ENCODE results near the gene KLHL6.

KLHL6 gene

DNA sequence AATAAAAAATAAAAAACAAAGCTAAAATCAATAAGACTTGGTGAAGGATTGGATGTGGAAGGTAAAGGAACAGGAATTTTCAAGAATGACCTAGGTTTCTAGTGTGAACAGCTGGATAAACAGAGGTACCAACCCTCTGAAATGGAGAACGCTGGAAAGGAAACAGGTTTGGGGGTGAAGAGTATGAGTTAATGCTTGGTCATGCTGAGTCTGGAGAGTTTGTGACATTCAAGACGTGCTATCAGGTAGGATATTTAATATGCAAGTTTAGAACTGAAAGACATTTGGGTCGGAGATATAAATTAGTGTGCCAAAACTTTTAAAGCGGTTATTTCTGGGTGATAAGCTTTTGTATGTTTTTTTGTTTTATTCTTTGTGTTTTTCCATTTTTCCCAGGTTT is 11.4 kb upstream of the KLHL6 start:
- no peak overlapping the region for H3K27ac ChIP-seq (ENCODE audit: low read length)
- H3K9me3 ChIP-seq (ENCODE audit: control insufficient read depth, insufficient read depth, low read length) = no peaks in the 10 kb centered on the region
- no peak for DNase-seq (ENCODE audit: low read depth, low spot score)
- no peaks in the 10 kb centered on the region for H3K36me3 ChIP-seq (ENCODE audit: control insufficient read depth, insufficient read depth, low read length)
- no peak overlapping the region for H3K4me3 ChIP-seq (ENCODE audit: low read length)
- 100% methylated on average over 1 of the region's 4 CpGs for WGBS (ENCODE audit: insufficient coverage, insufficient read length)
- H3K4me1 ChIP-seq (ENCODE audit: control insufficient read depth, insufficient read depth, low read length) = no peaks in the 10 kb centered on the region
- no peaks in the 10 kb centered on the region for H3K27me3 ChIP-seq (ENCODE audit: control insufficient read depth, insufficient read depth, low read length)

DNA sequence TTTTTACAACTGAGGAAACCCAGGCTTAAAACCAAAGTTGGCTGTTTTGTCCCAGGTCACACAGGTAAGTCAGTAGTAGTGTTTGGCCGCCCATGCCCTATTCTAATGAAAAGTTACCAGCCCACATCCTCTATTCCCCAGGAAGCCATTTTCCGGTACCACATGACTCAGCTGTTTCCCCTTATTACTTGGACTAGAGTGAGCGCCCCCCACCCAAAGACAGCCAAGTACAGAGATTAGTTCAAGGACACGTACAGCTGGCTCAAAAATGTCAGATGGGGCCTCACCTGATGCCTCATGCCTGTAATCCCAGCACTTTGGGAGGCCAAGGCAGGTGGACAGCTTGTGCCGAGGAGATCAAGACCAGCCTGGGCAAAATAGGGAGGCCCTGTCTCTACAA is 8.5 kb upstream of the KLHL6 start:
- H3K27me3 ChIP-seq (ENCODE audit: control insufficient read depth, insufficient read depth, low read length) = no peaks in the 10 kb centered on the region
- DNase-seq (ENCODE audit: low read depth, low spot score) = no peak
- WGBS (ENCODE audit: insufficient coverage, insufficient read length) = no CpG with 5 or more reads among the region's 5 CpGs
- H3K4me1 ChIP-seq (ENCODE audit: control insufficient read depth, insufficient read depth, low read length) = no peaks in the 10 kb centered on the region
- no peaks in the 10 kb centered on the region for H3K36me3 ChIP-seq (ENCODE audit: control insufficient read depth, insufficient read depth, low read length)
- H3K4me3 ChIP-seq (ENCODE audit: low read length) = no peak overlapping the region
- no peak overlapping the region for H3K27ac ChIP-seq (ENCODE audit: low read length)
- no peaks in the 10 kb centered on the region for H3K9me3 ChIP-seq (ENCODE audit: control insufficient read depth, insufficient read depth, low read length)

DNA sequence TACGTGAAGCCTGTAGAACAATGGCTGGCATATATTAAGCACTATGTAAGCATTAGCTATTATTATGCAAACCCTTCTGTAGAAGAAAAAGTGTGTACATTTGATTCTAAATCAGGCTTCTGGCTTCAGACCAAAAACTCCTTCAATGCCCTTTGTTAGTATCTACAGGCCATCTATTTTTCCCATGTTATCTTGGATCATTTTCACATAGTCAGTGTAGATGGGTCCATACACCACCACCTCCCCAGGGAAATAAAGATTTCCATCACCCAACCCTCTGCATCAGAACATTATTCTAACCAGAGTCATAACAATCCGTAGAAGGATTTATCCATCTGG is 8.0 kb upstream of the KLHL6 start:
- H3K4me3 ChIP-seq (ENCODE audit: low read length) = no peak overlapping the region

DNA sequence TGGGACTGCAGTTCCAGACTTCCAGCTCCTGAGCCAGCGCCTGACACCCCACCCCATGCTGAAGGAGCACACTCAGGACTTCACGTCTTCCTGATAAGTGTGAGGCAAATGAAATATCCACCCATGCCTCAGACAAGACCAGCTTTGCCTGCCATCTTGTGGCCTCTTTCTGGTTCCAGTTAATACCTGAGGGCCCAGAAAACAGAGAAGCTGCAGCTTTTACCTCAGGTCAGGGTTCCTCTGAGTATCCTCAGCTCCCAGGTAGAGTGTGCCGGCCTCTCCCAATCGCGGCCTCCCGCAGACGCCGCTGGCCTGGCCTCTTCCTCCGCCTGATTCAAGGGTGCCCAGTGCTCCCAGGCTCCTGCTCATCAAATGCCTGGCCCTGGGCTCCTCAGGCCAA is 5.1 kb upstream of the KLHL6 start:
- no peaks in the 10 kb centered on the region for H3K9me3 ChIP-seq (ENCODE audit: control insufficient read depth, insufficient read depth, low read length)
- no peaks in the 10 kb centered on the region for H3K27me3 ChIP-seq (ENCODE audit: control insufficient read depth, insufficient read depth, low read length)
- H3K4me1 ChIP-seq (ENCODE audit: control insufficient read depth, insufficient read depth, low read length) = no peaks in the 10 kb centered on the region
- no CpG with 5 or more reads among the region's 9 CpGs for WGBS (ENCODE audit: insufficient coverage, insufficient read length)
- no peak overlapping the region for H3K27ac ChIP-seq (ENCODE audit: low read length)
- H3K36me3 ChIP-seq (ENCODE audit: control insufficient read depth, insufficient read depth, low read length) = no peaks in the 10 kb centered on the region
- no peak overlapping the region for H3K4me3 ChIP-seq (ENCODE audit: low read length)
- peak; percentile 16 for DNase-seq (ENCODE audit: low read depth, low spot score)

More for the DNA sequence above, 8.0 kb upstream of the KLHL6 start:
- no peaks in the 10 kb centered on the region for H3K4me1 ChIP-seq (ENCODE audit: control insufficient read depth, insufficient read depth, low read length)
- no peaks in the 10 kb centered on the region for H3K9me3 ChIP-seq (ENCODE audit: control insufficient read depth, insufficient read depth, low read length)
- no peak overlapping the region for H3K27ac ChIP-seq (ENCODE audit: low read length)
- DNase-seq (ENCODE audit: low read depth, low spot score) = no peak
- WGBS (ENCODE audit: insufficient coverage, insufficient read length) = no CpG with 5 or more reads among the region's 2 CpGs
- H3K36me3 ChIP-seq (ENCODE audit: control insufficient read depth, insufficient read depth, low read length) = no peaks in the 10 kb centered on the region
- H3K27me3 ChIP-seq (ENCODE audit: control insufficient read depth, insufficient read depth, low read length) = no peaks in the 10 kb centered on the region

- H3K36me3 ChIP-seq (ENCODE audit: control insufficient read depth, insufficient read depth, low read length) = no peaks in the 10 kb centered on the region
- no CpG with 5 or more reads among the region's 8 CpGs for WGBS (ENCODE audit: insufficient coverage, insufficient read length)
- no peak overlapping the region for H3K27ac ChIP-seq (ENCODE audit: low read length)
- no peaks in the 10 kb centered on the region for H3K9me3 ChIP-seq (ENCODE audit: control insufficient read depth, insufficient read depth, low read length)
- H3K27me3 ChIP-seq (ENCODE audit: control insufficient read depth, insufficient read depth, low read length) = no peaks in the 10 kb centered on the region
- H3K4me1 ChIP-seq (ENCODE audit: control insufficient read depth, insufficient read depth, low read length) = no peaks in the 10 kb centered on the region
- H3K4me3 ChIP-seq (ENCODE audit: low read length) = no peak overlapping the region
- DNase-seq (ENCODE audit: low read depth, low spot score) = no peak
Observed at GRCh38 chr3:183558495-183558894, 3.0 kb upstream of the KLHL6 start.

DNA sequence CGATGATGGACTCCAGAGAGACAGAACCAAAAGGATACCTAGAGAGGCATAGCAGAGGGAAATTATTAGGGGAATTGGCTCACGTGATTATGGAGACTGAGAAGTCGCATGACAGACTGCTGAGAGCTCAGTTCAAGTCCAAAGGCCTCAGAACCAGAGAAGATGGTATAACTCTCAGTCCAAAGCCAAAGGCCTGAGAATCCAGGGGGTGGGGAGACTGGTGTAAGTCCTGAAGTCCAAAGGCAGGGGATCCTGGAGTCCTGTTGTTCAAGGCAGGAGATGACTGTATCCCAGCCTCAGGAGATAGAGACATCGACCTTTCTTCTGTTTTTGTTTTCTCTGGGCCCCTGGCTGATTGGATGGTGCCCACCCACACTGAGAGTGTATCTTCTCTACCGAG is 1.2 kb upstream of the KLHL6 start:
- WGBS (ENCODE audit: insufficient coverage, insufficient read length) = no CpG with 5 or more reads among the region's 5 CpGs
- Histone ChIP-seq H3K27me3 (ENCODE audit: control insufficient read depth, insufficient read depth, low read length) (no peaks in the 10 kb centered on the region), H3K36me3 (ENCODE audit: control insufficient read depth, insufficient read depth, low read length) (no peaks in the 10 kb centered on the region), H3K27ac (ENCODE audit: low read length) (no peak overlapping the region), H3K4me1 (ENCODE audit: control insufficient read depth, insufficient read depth, low read length) (no peaks in the 10 kb centered on the region), H3K9me3 (ENCODE audit: control insufficient read depth, insufficient read depth, low read length) (no peaks in the 10 kb centered on the region), H3K4me3 (ENCODE audit: low read length) (no peak overlapping the region)
- DNase-seq (ENCODE audit: low read depth, low spot score) = no peak

GRCh38 chr3:183554377-183554776 is 1.1 kb downstream of the KLHL6 start:
- no peaks in the 10 kb centered on the region for H3K4me1 ChIP-seq (ENCODE audit: control insufficient read depth, insufficient read depth, low read length)
- DNase-seq (ENCODE audit: low read depth, low spot score) = no peak
- no peaks in the 10 kb centered on the region for H3K27me3 ChIP-seq (ENCODE audit: control insufficient read depth, insufficient read depth, low read length)
- no CpG with 5 or more reads among the region's 1 CpG for WGBS (ENCODE audit: insufficient coverage, insufficient read length)
- H3K36me3 ChIP-seq (ENCODE audit: control insufficient read depth, insufficient read depth, low read length) = no peaks in the 10 kb centered on the region
- H3K9me3 ChIP-seq (ENCODE audit: control insufficient read depth, insufficient read depth, low read length) = no peaks in the 10 kb centered on the region
- no peak overlapping the region for H3K4me3 ChIP-seq (ENCODE audit: low read length)
- no peak overlapping the region for H3K27ac ChIP-seq (ENCODE audit: low read length)

DNA sequence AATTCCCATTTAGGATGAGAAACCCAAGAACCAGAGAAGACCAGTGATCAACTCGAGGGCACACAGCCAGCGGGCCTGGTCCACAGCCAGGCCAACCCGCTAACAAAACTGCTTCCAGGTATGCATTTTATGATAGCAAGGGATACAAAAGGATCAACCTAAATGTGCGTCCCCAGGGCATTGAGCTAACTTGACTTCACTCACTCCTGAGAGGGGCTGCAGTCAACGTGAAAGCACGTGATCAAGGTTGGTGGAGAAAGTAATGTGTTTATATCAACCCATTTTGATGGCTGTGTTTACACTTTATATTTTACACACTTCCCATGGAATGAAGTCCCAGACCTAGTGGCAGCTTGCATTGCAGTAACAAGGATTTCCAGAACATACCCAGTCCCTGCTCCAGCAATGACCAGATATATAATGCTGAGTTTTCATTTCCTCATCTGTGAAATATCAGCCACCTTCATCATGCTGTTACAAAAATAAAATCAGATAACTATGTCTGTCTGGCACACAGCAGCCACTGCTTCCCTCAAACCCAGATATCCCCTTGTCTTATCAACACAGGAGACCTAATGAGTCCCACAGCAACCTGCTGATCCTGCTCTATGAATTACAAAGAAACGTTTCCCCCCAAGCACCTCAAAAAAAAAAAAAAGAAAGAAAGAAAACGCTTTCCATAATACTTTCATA is 2.0 kb downstream of the KLHL6 start:
- Histone ChIP-seq H3K27ac (ENCODE audit: low read length) (no peak overlapping the region), H3K27me3 (ENCODE audit: control insufficient read depth, insufficient read depth, low read length) (no peaks in the 10 kb centered on the region), H3K4me3 (ENCODE audit: low read length) (no peak overlapping the region), H3K4me1 (ENCODE audit: control insufficient read depth, insufficient read depth, low read length) (no peaks in the 10 kb centered on the region; the same call in 1 of the 2 replicates), H3K9me3 (ENCODE audit: control insufficient read depth, insufficient read depth, low read length) (no peaks in the 10 kb centered on the region), H3K36me3 (ENCODE audit: control insufficient read depth, insufficient read depth, low read length) (no peaks in the 10 kb centered on the region)
- no CpG with 5 or more reads among the region's 8 CpGs for WGBS (ENCODE audit: insufficient coverage, insufficient read length)
- no peak for DNase-seq (ENCODE audit: low read depth, low spot score)

- Histone ChIP-seq H3K4me3 (ENCODE audit: low read length) (no peak overlapping the region), H3K27me3 (ENCODE audit: control insufficient read depth, insufficient read depth, low read length) (no peaks in the 10 kb centered on the region), H3K4me1 (ENCODE audit: control insufficient read depth, insufficient read depth, low read length) (peaks cover 4% of the 10 kb centered on the region; the same call in 1 of the 2 replicates), H3K27ac (ENCODE audit: low read length) (no peak overlapping the region), H3K36me3 (ENCODE audit: control insufficient read depth, insufficient read depth, low read length) (no peaks in the 10 kb centered on the region), H3K9me3 (ENCODE audit: control insufficient read depth, insufficient read depth, low read length) (no peaks in the 10 kb centered on the region)
- WGBS (ENCODE audit: insufficient coverage, insufficient read length) = no CpG with 5 or more reads among the region's 6 CpGs
- no peak for DNase-seq (ENCODE audit: low read depth, low spot score)
Observed at GRCh38 chr3:183551930-183552329, 3.6 kb downstream of the KLHL6 start.

DNA sequence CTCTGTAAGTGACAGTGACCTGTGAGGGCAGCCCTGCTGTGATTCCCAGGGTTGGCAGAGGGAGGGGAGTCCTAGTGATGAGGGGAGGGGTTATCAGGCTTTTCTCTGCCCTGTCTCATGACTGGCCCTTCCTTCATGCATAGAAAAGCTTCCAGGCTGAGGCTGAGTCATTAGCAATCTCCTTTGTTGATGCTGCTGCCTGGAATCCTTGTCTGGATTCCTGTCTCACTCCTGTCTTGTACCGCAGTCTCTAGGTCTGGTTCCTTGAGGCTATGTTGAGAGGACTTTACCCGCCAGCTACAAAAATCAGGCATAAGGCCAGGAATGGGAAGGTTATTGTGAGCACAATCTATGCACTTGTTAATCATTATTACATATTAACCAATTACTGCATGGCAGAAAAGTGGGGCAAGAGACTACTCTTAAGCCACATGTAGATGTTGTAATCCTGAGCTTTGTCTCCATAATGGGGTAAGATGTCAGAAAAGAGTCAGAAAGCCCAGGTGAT is 7.2 kb downstream of the KLHL6 start:
- H3K27ac ChIP-seq (ENCODE audit: low read length) = no peak overlapping the region
- no peak overlapping the region for H3K4me3 ChIP-seq (ENCODE audit: low read length)
- no peaks in the 10 kb centered on the region for H3K27me3 ChIP-seq (ENCODE audit: control insufficient read depth, insufficient read depth, low read length)
- peak; percentile 22 for DNase-seq (ENCODE audit: low read depth, low spot score)
- no peaks in the 10 kb centered on the region for H3K36me3 ChIP-seq (ENCODE audit: control insufficient read depth, insufficient read depth, low read length)
- WGBS (ENCODE audit: insufficient coverage, insufficient read length) = no CpG with 5 or more reads among the region's 2 CpGs
- peaks cover 8% of the 10 kb centered on the region for H3K4me1 ChIP-seq (ENCODE audit: control insufficient read depth, insufficient read depth, low read length)
- H3K9me3 ChIP-seq (ENCODE audit: control insufficient read depth, insufficient read depth, low read length) = no peaks in the 10 kb centered on the region

DNA sequence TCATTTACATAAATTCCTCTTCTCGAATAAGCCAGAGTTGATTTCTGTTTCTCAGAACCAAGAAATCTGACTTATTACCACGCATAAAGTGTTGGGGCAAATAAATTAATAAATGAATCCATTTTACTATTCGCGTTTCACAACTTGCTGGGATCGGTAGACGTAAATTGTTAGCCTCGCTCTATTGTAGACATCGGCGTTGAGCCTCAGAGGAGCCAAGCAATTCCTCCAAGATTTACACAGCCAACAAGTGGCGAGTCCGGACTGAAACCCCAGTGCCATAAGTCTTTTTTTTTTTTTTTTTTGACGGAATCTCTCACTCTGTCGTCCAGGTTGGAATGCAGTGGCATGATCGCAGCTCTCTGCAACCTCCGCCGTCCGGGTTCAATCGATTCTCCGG is 8.9 kb downstream of the KLHL6 start:
- H3K36me3 ChIP-seq (ENCODE audit: control insufficient read depth, insufficient read depth, low read length) = no peaks in the 10 kb centered on the region
- H3K4me1 ChIP-seq (ENCODE audit: control insufficient read depth, insufficient read depth, low read length) = peaks cover 8% of the 10 kb centered on the region
- no peaks in the 10 kb centered on the region for H3K9me3 ChIP-seq (ENCODE audit: control insufficient read depth, insufficient read depth, low read length)
- no peak for DNase-seq (ENCODE audit: low read depth, low spot score)
- no peak overlapping the region for H3K4me3 ChIP-seq (ENCODE audit: low read length)
- no peak overlapping the region for H3K27ac ChIP-seq (ENCODE audit: low read length)
- H3K27me3 ChIP-seq (ENCODE audit: control insufficient read depth, insufficient read depth, low read length) = no peaks in the 10 kb centered on the region
- WGBS (ENCODE audit: insufficient coverage, insufficient read length) = no CpG with 5 or more reads among the region's 19 CpGs
